Caco-2 (cell line): Measurements from ENCODE around the gene NALCN. TPM values are rescaled to one million over a fixed set of nuclear protein-coding genes. Genes with fewer than 3 reads are reported as not detected.

ENCODE experiments used
- BruUV-seq: library from RNA; stranded (reverse); fragments of 400-500 nt; replicated peaks from 2 replicates; lab custom pipeline; 2021; lab: Mats Ljungman, UMichigan
- CTCF ChIA-PET: fragments of 300-600 bp; sonication (Branson Sonifier 250); formaldehyde crosslinking; loops from one replicate; lab custom pipeline; 2022; ENCODE audit warnings: antibody characterized with exemption; lab: Charles Lee
- POLR2A ChIA-PET: fragments of 300-600 bp; sonication (Branson Sonifier 250); formaldehyde crosslinking; loops from one replicate; lab custom pipeline; 2022; ENCODE audit warnings: antibody characterized with exemption; lab: Charles Lee
- DNase-seq, 2 experiments: peaks; one replicate each; pipeline versions ENCODE4 v3.0.0 to v3.0.0-alpha.2; 2020 to 2022
- H3K27me3 ChIP-seq: replicated peaks from 2 replicates; pipeline ENCODE4 v1.6.0; 2011; ENCODE audit warnings: low read length; ENCODE audit not compliant: control insufficient read depth, insufficient read depth
- H3K36me3 ChIP-seq: 2 replicates; pipeline ENCODE4 v1.5.1; 2011; ENCODE audit warnings: low read length; ENCODE audit not compliant: control insufficient read depth, insufficient read depth
- H3K4me1 ChIP-seq: fragments of 250-450 bp; sonication (Bioruptor Pico); 2 replicates; pipeline ENCODE4 v1.5.1; 2020; ENCODE audit warnings: mild to moderate bottlenecking
- H3K4me3 ChIP-seq: 2 replicates; pipeline ENCODE4 v1.5.1; 2011; ENCODE audit warnings: low read depth, mild to moderate bottlenecking, control low read depth, low read length
- H3K9me3 ChIP-seq: fragments of 250-450 bp; sonication (Bioruptor Pico); 2 replicates; pipeline ENCODE4 v1.5.1; 2020; ENCODE audit warnings: mild to moderate bottlenecking, moderate library complexity
- H3K27ac Mint-ChIP-seq: one replicate; pipeline ENCODE4 v1.8.0; 2022; ENCODE audit warnings: mixed read lengths; ENCODE audit not compliant: unreplicated experiment
- H3K27me3 Mint-ChIP-seq: one replicate; pipeline ENCODE4 v1.8.0; 2022; ENCODE audit warnings: mixed read lengths; ENCODE audit not compliant: insufficient read depth, unreplicated experiment
- H3K36me3 Mint-ChIP-seq: one replicate; pipeline ENCODE4 v1.8.0; 2022; ENCODE audit warnings: mild to moderate bottlenecking, mixed read lengths; ENCODE audit not compliant: insufficient read depth, unreplicated experiment
- H3K4me1 Mint-ChIP-seq: one replicate; pipeline ENCODE4 v1.8.0; 2022; ENCODE audit warnings: low read depth, mixed read lengths; ENCODE audit not compliant: unreplicated experiment
- H3K4me3 Mint-ChIP-seq: one replicate; pipeline ENCODE4 v1.8.0; 2022; ENCODE audit warnings: mild to moderate bottlenecking, moderate library complexity, mixed read lengths; ENCODE audit not compliant: unreplicated experiment
- H3K9me3 Mint-ChIP-seq: one replicate; pipeline ENCODE4 v1.8.0; 2022; ENCODE audit warnings: mixed read lengths; ENCODE audit not compliant: unreplicated experiment
- CTCF ChIP-seq, 2 experiments: fragments of 200-600 bp in 1 of 2; IDR thresholded peaks; 1 replicate in 1 of 2; 2 replicates in 1 of 2; pipeline versions ENCODE4 v1.5.1 to v1.8.0; 2011 to 2022; ENCODE audit warnings: antibody characterized with exemption in 1 of 2, control low read depth in 1 of 2, inconsistent platforms in 1 of 2, low read depth in 1 of 2, low read length in 1 of 2, mild to moderate bottlenecking in 1 of 2, moderate library complexity in 1 of 2; ENCODE audit not compliant: insufficient read depth in 1 of 2, severe bottlenecking in 1 of 2, unreplicated experiment in 1 of 2
- intact Hi-C: fragments of 100-400 bp; cut with micrococcal nuclease; formaldehyde crosslinking; loops from one replicate; pipeline ENCODE4 v1.10.0; 2022; ENCODE audit not compliant: unreplicated experiment
- total RNA-seq: library from RNA; stranded (reverse); gene quantifications from 2 replicates; pipeline ENCODE4 v1.2.3, GENCODE V29; 2022

Gene NALCN
- total RNA-seq, 1 experiment from 2014 or later: not detected

- Histone ChIP-seq H3K27me3 (no peaks in the 10 kb centered on the region), H3K36me3 (no peaks in the 10 kb centered on the region), H3K9me3 (no peaks in the 10 kb centered on the region), H3K4me1 (no peaks in the 10 kb centered on the region), H3K4me3 (no peak overlapping the region)
- Mint-ChIP-seq H3K4me3 (no peak overlapping the region), H3K36me3 (no peaks in the 10 kb centered on the region), H3K4me1 (no peaks in the 10 kb centered on the region), H3K27me3 (peaks cover 7% of the 10 kb centered on the region), H3K27ac (no peak overlapping the region), H3K9me3 (no peaks in the 10 kb centered on the region)
- TF ChIP-seq CTCF (IDR thresholded peaks at IDR 0.05; ENCODE audit: insufficient read depth in 1 of 2, low read depth in 1 of 2, low read length in 1 of 2, severe bottlenecking in 1 of 2, unreplicated experiment in 1 of 2): no peak
- BruUV-seq: no TSS peak
- POLR2A ChIA-PET: no interaction called here
- intact Hi-C loops: no loop called here
- CTCF ChIA-PET: no interaction called here
- DNase-seq: no peak
Observed at GRCh38 chr13:101412076-101412475, 4.2 kb downstream of the NALCN start.

- no peaks in the 10 kb centered on the region for H3K27me3 ChIP-seq
- Mint-ChIP-seq H3K9me3 (no peaks in the 10 kb centered on the region), H3K4me1 (no peaks in the 10 kb centered on the region), H3K27ac (no peak overlapping the region), H3K27me3 (peaks cover 12% of the 10 kb centered on the region), H3K4me3 (no peak overlapping the region), H3K36me3 (no peaks in the 10 kb centered on the region)
- H3K4me1 ChIP-seq: no peaks in the 10 kb centered on the region
- intact Hi-C loops: no loop called here
- no peak for TF ChIP-seq CTCF (IDR thresholded peaks at IDR 0.05; ENCODE audit: insufficient read depth in 1 of 2, low read depth in 1 of 2, low read length in 1 of 2, severe bottlenecking in 1 of 2, unreplicated experiment in 1 of 2)
- H3K36me3 ChIP-seq: no peaks in the 10 kb centered on the region
- BruUV-seq: no TSS peak
- no peak overlapping the region for H3K4me3 ChIP-seq
- CTCF ChIA-PET: no interaction called here
- DNase-seq: no peak
- H3K9me3 ChIP-seq: no peaks in the 10 kb centered on the region
- POLR2A ChIA-PET: no interaction called here
Observed at GRCh38 chr13:101408992-101409656, 7.2 kb downstream of the NALCN start.

GRCh38 chr13:101408154-101408553, 8.2 kb downstream of the NALCN start:
- CTCF ChIA-PET: no interaction called here

More at GRCh38 chr13:101408154-101408553, 8.2 kb downstream of the NALCN start:
- H3K4me3 Mint-ChIP-seq: no peak overlapping the region
- no TSS peak for BruUV-seq
- H3K9me3 ChIP-seq: no peaks in the 10 kb centered on the region
- no peak overlapping the region for H3K4me3 ChIP-seq
- intact Hi-C loops: no loop called here
- TF ChIP-seq CTCF (IDR thresholded peaks at IDR 0.05; ENCODE audit: insufficient read depth in 1 of 2, low read depth in 1 of 2, low read length in 1 of 2, severe bottlenecking in 1 of 2, unreplicated experiment in 1 of 2): no peak
- no peak for DNase-seq
- H3K4me1 ChIP-seq: no peaks in the 10 kb centered on the region
- POLR2A ChIA-PET: no interaction called here
- H3K36me3 Mint-ChIP-seq: no peaks in the 10 kb centered on the region
- H3K9me3 Mint-ChIP-seq: no peaks in the 10 kb centered on the region
- H3K27me3 Mint-ChIP-seq: peaks cover 15% of the 10 kb centered on the region
- H3K27ac Mint-ChIP-seq: no peak overlapping the region
- H3K27me3 ChIP-seq: no peaks in the 10 kb centered on the region
- no peaks in the 10 kb centered on the region for H3K4me1 Mint-ChIP-seq
- no peaks in the 10 kb centered on the region for H3K36me3 ChIP-seq
